ENCODE data around the gene RPS6KA5.

GRCh38 chr14:90943367-90943766 lies 117.1 kb downstream of the RPS6KA5 start:
- TF ChIP-seq CTCF (conservative IDR thresholded peaks at IDR 0.05; ENCODE audit: low read depth, low read length) = no peak
- no peak for TF ChIP-seq EZH2 (IDR thresholded peaks at IDR 0.05; ENCODE audit: low read length, unreplicated experiment)
- TF ChIP-seq EZH2phosphoT487 (IDR thresholded peaks at IDR 0.05; ENCODE audit: borderline replicate concordance, low read length) = no peak

Measured in PC-3 (cell line).